ENCODE measurements around the gene MMP24OS.

The MMP24OS gene

GRCh38 chr20:35271073-35271882 lies 6.6 kb downstream of the MMP24OS start:
- ChIA-PET POLR2A (no interaction called here), CTCF (interaction anchor here (0.9 to 11.3 kb wide), 8 partner anchors 9 to 195 kb away, joined by 3 to 271 read pairs (median 7); partner anchors contain the start of genes EDEM2, EIF6 and GDF5)
- TF ChIP-seq, protein P1, sequence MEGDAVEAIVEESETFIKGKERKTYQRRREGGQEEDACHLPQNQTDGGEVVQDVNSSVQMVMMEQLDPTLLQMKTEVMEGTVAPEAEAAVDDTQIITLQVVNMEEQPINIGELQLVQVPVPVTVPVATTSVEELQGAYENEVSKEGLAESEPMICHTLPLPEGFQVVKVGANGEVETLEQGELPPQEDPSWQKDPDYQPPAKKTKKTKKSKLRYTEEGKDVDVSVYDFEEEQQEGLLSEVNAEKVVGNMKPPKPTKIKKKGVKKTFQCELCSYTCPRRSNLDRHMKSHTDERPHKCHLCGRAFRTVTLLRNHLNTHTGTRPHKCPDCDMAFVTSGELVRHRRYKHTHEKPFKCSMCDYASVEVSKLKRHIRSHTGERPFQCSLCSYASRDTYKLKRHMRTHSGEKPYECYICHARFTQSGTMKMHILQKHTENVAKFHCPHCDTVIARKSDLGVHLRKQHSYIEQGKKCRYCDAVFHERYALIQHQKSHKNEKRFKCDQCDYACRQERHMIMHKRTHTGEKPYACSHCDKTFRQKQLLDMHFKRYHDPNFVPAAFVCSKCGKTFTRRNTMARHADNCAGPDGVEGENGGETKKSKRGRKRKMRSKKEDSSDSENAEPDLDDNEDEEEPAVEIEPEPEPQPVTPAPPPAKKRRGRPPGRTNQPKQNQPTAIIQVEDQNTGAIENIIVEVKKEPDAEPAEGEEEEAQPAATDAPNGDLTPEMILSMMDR (IDR thresholded peaks at IDR 0.05; ENCODE audit: insufficient read depth, low read length, missing control alignments), result no peak
- H3K4me3 ChIP-seq (ENCODE audit: low read depth, low read length), result no peak overlapping the region
- DNase-seq (ENCODE audit: low read depth, low spot score), result no peak

DNA sequence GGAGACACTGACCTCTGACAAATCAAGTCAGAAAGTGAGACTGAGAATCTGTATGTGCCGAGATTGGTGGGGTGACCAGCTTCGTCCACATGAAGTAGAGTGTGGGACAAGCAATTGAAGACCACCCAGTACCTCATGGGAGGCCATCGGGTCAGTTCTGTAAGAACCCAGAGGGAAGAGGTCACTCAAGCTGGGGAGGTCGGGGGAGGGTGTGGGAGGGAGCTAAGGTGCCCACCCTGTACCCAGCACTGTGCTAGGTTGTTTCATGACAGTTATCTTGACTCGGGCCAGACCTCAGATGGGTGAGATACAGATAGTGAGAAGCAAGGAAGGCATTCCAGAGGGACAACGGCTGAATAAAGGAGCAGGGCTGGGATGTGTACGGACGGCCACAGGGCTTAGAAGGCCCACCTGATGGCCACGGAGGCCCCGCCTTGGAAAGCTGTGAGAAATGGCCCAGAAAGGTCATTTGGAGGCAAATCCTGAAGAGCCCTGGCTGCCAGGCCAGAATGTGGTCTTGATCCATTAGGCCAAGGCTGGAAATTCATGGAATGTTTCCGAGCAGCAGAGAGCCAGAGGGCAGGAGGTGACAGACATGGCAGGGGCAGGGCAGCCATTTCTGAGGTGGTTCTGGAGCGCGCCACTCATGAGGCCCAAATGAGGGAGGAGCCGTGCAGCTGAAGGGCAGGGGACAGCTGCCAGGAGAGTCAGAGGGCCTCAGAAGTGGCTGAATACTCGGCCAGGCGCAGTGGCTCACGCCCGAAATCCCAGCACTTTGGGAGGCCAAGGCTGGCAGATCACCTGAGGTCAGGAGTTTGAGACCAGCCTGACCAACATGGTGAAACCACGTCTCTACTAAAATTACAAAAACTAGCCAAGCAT lies 7.7 kb downstream of the MMP24OS start:
- ChIA-PET POLR2A (no interaction called here), CTCF (interaction anchor here (0.6 to 11.3 kb wide), 24 partner anchors 7 to 196 kb away, joined by 3 to 271 read pairs (median 4); partner anchors contain the start of genes EDEM2, EIF6, GDF5 and MMP24OS)
- no peak for DNase-seq (ENCODE audit: low read depth, low spot score)
- H3K4me3 ChIP-seq (ENCODE audit: low read depth, low read length), result no peak overlapping the region
- TF ChIP-seq, protein P1 (IDR thresholded peaks at IDR 0.05; ENCODE audit: insufficient read depth, low read length, missing control alignments), result no peak

DNA sequence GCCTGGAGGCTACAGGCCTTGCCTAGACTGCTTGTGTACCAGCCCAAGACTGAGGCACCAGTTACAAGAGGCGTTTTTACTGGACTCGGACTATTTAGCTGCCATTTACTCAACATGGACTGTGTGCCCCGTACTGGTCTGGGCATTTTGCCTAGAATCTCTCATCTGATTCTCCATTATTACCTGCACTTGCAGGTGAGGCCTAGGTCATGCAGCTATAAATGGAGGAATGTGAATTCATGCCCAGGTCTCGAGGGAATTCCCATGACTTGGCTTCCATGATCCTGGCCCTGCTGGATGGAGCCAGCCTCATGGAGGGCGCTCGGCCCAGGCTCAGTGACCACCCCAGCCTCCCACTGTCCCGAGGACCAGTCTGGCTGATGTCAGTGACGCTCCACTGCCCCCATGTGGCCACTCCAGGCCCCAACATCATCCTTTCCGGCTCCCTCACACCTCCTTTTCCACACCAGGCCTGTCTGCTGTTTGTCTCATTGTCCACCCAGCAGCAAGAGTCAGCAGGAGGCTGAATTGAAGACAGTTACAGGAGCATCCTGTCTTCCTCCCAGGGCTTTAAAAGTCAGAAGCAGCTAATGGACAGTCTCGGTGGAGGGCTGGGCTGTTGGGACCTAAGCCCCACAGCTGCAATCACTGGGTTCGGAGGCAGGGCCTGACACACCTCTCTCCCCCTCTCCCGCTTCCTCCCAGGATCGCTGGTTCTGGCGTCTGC lies 8.7 kb downstream of the MMP24OS start:
- ChIA-PET POLR2A (no interaction called here), CTCF (interaction anchor here (0.6 to 11.3 kb wide), 33 partner anchors 8 to 395 kb away, joined by 3 to 271 read pairs (median 4); partner anchors contain the start of genes EDEM2, EIF6, GDF5 and MMP24OS)
- H3K4me3 ChIP-seq (ENCODE audit: low read depth, low read length), result no peak overlapping the region
- TF ChIP-seq, protein P1 (IDR thresholded peaks at IDR 0.05; ENCODE audit: insufficient read depth, low read length, missing control alignments), result peak; percentile 95
- no peak for DNase-seq (ENCODE audit: low read depth, low spot score)

DNA sequence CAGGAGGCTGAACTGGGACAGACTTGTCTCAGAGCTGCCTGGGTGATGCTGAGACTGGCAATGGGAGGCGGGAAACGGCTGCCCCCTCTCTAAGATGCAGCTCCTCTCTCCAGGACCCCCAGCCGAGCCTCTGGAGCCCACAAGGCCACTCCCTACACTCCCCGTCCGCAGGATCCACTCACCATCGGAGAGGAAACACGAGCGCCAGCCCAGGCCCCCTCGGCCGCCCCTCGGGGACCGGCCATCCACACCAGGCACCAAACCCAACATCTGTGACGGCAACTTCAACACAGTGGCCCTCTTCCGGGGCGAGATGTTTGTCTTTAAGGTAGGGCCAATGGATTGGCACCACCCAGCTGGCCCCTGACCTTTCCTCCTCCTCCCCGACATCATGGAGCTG lies 10.8 kb downstream of the MMP24OS start:
- CTCF ChIA-PET, result interaction anchor here (1.4 to 11.3 kb wide), 4 partner anchors 58 to 181 kb away, joined by 5 to 271 read pairs (median 70); partner anchors contain the start of gene EDEM2
- no peak overlapping the region for H3K4me3 ChIP-seq (ENCODE audit: low read depth, low read length)
- TF ChIP-seq, protein P1 (IDR thresholded peaks at IDR 0.05; ENCODE audit: insufficient read depth, low read length, missing control alignments), result no peak
- POLR2A ChIA-PET, result no interaction called here
- no peak for DNase-seq (ENCODE audit: low read depth, low spot score)

DNA sequence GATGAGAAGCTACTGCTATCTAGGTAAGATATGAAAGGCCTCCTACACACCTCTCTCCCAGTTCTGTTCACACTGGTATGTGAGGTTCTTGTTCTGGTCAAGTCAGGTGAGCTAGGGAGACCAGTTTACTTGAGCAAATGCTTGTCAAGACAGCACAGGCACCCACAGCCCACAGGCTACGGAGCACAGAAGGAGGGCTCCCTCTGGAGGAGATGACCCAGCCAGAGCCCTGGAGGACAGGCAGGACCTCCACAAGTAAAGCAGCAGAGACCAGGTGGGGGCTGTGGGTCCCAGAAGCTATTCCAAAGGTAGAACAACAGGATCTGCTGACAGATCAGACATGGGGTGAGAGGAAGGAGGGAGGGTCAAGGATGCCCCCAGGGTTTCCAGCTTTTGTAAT lies 13.2 kb downstream of the MMP24OS start:
- TF ChIP-seq, protein P1 (IDR thresholded peaks at IDR 0.05; ENCODE audit: insufficient read depth, low read length, missing control alignments), result peak; percentile 38
- CTCF ChIA-PET, result interaction anchor here (0.7 to 11.3 kb wide), 10 partner anchors 10 to 182 kb away, joined by 3 to 271 read pairs (median 4); partner anchors contain the start of genes EDEM2 and MMP24OS
- POLR2A ChIA-PET, result interaction anchor here (1.9 kb wide), 1 partner anchor 20 kb away, joined by 6 read pairs; the partner anchor contains the start of gene EIF6
- H3K4me3 ChIP-seq (ENCODE audit: low read depth, low read length), result no peak overlapping the region
- DNase-seq (ENCODE audit: low read depth, low spot score), result no peak
